ENCODE data around the gene SHPK.

SHPK gene

DNA sequence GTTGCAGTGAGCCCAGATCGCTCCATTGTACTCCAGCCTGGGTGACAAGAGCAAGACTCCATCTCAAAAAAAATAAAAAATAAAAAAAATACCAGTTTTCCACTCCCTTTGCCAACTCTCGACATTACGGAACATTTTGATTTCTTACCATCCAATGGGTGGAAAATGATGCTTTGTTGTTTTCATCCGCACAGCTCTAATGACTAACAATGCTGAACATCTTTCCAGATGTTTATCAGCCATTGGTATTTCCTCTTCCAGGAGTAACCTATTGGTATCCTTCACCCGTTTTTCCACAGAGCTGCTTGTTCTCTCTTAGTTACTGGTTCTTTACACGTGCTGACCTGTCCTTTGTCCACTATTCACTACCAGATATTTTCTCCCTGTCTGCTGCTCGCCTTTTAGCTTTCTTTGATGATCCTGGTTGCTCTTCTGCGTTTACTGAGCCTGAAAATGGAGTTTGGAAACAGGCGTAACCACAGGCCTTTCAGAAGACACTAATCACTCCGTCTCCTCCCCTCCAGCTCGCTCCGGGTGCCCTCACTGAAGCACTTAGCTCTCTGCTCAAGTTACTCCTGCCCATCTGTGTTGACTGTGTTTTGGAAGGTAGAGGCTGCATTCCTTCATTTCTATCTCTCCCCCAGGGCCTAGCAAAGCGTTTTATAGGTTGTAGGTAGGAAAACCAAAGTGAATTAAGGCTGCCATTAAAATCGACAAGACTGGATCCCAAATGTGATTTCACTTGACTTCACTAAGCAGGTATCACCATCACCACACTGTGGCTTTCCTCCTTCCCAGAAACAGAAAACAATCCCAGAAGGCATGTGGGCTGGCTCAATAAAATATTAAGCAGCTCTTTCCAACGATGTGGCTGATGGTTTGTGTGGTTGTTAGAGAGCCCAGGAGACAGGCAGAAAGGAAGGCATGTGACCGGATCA is 8.9 kb downstream of the SHPK start:
- no peak for DNase-seq (ENCODE audit: low spot score)

DNA sequence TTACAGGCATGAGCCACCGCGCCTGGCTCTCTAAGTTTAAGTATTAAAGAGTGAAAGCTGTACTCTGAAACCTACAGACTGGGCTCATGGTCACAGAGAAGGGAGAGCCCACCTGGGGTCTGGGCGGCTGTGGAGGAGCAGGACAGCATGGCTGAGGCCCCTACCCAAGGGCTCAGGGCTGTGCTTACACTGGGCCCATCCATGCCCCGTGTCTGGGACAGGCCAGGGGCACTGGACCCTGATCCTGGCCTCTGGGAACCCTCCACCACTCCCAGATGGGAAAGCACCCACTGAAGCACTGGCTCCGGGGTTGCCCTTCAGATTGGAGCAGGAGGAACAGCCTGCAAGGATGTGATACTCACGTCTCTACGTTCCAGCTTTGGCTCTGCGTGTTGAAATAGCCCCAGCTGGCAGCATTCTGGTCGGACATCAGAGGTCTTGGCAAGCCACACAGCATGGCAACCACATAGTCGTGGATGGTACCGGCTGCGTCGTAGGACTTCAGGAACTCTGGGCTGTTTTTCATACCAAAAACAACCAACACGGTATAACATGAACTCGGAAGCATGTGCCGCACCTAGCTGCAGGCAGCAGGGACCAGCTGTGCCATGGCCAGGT is 13.0 kb downstream of the SHPK start:
- DNase-seq (ENCODE audit: low spot score): no peak

DNA sequence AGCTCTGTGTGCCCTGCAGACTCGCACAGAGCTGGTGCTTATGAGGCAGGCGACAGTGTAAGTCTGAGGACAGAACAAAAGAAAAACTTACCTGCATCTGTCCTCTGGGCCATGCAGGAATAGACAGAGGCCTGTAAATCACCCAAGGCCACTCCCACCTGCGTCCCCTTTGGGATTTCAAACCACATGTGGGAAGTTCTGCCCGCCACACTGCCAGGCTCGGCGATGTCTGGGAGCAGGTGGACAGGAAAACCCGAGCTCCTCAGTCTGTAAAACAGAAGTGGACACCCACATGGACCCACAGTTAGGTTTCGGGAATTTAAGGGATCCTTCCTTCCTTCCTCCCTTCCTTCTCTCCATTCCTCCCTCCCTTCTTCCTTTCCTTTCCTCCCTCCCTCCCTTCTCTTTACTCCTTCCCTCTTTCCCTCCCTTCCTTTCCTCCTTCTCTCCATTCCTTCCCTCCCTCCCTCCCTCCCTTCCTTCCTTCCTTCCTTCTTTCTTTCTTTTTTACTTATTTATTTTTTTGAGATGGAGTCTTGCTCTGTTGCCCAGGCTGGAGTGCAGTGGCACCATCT is 14.8 kb downstream of the SHPK start:
- no peak for DNase-seq (ENCODE audit: low spot score)

DNA sequence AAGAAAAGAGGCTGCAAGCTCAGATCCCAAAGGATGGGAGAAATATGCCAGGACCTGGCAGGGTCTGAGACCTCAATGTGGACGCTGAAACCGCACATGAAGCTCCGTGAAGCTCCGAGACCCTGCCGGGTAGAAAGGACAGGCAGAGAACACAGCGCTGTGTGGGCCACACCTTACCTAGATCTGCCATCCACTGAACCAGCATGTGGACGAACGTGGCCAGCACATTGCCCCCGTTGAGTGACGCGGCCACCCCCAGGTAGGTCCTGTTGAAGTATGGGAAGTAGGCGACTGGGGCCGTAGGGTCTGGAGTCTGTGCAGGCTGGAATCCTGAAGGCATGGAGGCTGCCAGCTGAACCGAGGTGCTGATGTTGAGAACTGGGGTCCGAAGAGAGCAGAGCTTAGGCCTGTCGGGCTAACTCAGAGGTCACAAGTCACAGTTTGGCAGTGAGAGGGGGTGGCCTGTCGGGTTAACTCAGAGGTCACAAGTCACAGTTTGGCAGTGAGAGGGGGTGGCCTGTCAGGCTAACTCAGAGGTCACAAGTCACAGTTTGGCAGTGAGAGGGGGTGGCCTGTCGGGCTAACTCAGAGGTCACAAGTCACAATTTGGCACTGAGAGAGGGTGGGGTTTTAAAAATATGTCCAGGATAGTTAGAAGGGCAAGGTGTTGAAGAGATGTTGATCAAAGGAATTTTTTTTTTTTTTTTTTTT is 20.7 kb downstream of the SHPK start:
- no peak for DNase-seq (ENCODE audit: low spot score)

DNA sequence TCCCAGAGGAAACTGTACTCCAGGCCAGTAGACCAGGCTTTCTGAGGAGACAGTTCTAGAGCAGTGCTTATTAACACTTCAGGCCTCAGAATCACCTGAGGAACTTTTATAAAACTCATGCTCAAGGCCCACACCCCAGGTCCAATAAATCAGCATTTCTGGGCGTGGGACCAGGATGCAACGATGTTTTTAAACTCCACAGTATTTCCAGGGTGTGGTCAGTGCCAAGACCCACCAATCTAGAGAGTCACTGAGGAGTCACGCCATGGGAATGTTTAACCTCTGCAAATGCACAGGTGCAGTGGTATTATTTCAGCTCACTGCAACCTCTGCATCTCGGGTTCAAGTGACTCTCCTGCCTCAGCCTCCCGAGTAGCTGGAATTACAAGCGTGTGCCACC is 22.9 kb downstream of the SHPK start:
- DNase-seq (ENCODE audit: low spot score): no peak

DNA sequence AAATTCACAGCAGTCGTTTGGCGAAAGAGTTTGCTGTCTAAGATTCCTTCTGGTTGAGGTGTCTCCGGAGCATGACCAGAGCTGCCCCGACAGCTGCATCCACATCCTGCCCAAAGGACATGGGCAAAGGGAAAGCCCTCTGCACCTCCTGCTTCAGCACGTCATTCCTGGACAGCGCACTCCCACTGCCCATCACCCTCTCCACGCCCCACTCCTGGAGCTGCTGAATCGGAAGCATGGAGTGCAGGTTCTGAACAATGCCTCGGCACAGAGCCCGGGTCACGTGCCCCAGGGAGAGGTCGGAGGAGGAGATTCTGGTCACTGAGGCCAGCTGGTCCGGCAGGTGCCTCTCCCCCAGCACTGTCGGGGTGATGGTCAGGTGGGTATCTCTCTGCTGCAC is 25.5 kb downstream of the SHPK start:
- DNase-seq (ENCODE audit: low spot score): no peak

DNA sequence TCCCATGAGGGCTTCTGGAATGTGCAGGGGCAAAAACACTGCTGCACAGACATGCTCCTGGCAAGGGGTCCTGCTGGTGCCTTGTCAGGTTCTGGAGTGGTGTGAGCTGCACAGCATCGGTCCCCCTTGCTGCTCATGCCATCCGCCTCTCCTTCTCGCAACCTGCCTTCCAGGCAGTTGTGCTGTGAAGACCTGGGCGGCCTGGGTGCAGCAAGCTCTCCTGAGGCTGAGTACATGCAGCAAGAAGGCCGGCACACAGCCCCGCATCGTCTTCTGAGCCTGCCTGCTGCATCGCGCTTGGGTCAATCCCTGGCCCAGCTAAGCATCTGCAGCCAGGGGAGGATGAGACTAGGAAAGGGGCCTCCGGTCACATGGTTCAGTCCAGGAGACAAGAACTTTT is 26.4 kb downstream of the SHPK start:
- no peak for DNase-seq (ENCODE audit: low spot score)

DNA sequence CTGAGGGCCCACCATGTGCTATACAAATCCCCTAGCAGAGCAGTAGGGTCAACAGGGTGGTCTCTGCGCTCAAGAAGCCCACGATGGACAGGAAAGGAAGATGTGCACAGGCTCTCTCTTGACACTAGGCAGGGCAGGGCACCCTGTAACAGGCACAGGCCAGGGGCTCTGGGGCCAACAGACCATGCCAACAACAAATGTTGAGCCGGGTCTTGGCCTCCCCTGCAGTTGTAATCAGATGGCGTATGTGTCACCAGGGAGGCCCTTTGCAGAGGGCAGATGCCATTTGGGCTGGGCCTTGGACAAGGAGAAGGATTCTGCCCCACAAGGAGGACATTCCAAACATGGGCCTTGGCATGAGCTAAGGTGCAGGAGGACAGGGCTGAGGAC is 32.2 kb downstream of the SHPK start:
- DNase-seq (ENCODE audit: low spot score): no peak

DNA sequence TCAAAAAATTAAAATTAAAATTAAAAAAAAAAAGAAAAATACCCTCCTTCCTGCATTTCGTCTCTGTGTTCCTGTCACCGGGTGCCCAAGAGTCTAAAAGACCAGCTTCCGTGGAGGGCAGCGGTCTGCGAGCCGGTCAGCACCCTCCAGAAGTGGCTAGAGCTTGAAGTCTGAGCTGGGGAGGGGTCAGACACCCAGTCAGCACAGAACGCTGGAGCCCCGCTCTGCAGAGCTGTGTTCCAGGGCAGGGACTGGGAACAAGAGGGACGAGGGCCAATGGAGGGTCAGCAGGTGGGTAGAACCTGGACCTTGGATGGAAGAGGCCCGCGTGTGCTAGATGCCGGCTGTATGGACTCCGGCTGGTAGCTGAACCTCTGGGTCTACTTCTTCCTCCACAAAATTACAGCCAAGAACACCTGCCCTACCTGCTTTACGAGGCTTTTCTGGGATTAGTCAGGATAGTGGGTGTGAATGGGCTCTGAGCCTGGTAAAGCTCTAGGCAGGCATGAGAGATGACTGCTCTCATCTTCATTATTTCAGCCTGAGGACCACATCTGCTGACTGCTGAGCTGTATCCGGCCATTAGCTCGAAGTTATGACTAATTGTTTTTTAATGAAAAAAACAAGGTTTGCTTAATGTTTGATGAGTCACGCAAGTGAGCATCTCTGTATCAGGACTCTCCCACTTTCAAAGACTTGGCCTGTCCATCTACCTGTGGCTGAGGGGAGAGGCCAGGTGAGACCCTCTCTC is 32.8 kb downstream of the SHPK start:
- DNase-seq (ENCODE audit: low spot score): no peak

DNA sequence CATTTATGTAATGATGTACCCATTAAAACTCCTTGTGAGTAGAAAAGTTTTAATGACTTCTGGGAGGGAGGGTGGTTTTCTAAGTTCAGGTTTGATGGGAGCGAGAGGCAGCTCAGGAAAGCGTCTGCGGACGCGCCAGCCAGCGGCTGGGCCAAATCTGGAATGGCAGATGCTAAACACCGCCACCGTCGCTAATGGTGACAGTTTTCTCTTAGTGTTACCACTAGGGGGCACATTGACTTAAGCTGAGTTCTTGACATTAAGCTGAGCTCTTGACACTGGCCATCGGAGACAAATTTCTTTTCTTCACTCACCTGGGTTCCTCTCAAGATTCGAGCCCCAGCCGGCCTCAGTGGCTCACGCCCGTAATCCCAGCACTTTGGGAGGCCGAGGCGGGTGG is 33.6 kb downstream of the SHPK start:
- no peak for DNase-seq (ENCODE audit: low spot score)

DNA sequence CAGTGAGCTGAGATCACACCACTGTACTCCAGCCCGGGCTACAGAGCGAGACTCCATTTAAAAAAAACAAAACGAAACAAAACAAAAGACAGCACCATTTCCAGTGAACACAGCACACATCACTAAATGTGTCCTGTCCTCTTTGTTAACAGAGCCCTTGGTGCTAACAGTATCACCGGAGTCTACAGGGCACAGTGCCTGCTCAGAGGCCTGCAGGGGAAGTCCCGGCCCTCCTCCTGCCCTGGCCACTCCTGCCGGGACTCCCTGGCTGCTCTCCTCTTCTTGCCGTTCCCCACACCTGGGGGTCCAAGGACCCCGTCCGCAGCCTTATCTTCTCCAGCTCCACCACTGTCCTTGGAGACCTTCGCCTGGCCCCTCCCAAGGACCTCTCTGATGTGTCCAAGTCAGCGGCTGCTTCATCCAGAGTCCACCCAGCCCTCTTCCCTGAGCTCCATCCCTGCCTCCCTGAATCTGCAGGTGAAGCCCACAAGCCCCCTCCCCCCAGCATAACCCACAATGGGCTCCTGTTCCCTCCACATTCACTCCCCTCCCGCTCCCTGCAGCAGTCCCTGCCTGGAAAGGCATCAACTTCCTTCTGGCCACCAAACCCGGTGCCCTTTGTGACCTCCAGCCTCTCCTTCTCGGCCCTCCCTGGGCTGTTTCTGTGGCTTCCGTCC is 35.4 kb downstream of the SHPK start:
- no peak for DNase-seq (ENCODE audit: low spot score)

DNA sequence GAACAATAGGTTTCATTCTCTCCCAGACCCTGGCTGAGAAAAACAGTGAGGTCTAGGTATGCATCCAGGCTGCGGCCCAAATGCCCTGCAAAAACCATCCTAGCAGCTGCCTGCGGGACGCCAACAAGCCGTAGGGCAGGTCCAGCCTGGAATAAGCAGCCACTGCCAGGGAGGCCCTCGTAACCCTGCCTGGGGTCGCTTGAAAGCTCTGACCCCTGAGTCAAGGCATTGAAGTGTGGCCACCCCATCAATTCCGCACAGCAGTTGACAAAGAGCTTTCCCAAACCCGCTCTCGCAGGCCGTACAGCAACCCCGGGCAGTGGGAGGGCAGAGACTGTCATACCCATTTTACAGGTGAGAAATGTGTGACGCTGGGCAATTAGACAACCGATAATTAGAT is 38.0 kb downstream of the SHPK start:
- no peak for DNase-seq (ENCODE audit: low spot score)

DNA sequence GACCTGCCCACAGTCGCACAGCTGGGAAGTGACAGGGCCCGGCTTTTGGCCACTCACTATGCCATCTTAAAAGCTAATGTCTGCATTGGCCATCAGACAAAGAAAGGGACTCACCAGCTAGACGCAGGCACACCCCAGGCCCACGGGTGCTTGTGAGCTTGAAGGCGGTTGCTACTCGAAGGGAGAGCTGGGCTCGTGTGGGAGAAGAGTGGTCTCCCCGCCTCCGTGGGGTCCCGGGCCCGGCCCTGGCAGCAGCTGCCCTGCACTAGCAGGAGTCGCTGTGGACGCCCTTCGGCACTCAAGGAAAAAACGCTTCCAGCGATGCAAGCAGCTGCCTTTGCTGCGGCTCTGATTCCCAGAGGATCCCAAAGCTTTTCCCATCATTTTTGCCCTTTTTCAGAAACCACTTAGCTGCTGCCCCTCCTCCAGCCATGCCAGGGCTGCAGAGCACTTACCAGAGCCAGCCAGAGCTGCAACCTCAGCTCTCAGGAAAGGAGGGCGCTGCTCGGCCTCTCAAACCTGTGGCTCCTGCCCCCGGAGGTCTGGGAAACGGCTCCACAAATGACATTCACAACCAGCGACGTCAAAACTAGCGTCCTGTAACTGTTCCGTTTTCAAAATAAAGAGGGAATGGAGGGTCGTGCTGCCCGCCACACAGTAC is 39.1 kb downstream of the SHPK start:
- no peak for DNase-seq (ENCODE audit: low spot score)

DNA sequence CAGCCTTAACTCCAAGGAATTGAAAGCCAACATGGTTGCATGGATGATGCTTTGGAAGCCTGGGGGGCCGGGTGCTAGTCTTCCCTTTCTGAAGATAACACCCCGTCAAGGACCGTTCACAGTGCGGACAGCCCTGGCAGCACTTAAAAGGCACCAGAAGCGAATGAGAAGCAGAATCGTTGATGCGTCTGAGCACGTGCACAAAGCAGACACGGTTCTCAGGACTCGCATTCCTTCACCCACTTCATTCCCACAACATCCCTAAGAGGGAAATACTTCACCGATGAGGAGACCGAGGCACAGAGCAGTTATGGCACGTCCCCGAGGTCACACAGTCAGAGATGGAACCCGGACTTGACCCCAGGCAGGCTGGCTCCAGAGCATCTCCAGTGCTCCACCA is 41.1 kb downstream of the SHPK start:
- no peak for DNase-seq (ENCODE audit: low spot score)

DNA sequence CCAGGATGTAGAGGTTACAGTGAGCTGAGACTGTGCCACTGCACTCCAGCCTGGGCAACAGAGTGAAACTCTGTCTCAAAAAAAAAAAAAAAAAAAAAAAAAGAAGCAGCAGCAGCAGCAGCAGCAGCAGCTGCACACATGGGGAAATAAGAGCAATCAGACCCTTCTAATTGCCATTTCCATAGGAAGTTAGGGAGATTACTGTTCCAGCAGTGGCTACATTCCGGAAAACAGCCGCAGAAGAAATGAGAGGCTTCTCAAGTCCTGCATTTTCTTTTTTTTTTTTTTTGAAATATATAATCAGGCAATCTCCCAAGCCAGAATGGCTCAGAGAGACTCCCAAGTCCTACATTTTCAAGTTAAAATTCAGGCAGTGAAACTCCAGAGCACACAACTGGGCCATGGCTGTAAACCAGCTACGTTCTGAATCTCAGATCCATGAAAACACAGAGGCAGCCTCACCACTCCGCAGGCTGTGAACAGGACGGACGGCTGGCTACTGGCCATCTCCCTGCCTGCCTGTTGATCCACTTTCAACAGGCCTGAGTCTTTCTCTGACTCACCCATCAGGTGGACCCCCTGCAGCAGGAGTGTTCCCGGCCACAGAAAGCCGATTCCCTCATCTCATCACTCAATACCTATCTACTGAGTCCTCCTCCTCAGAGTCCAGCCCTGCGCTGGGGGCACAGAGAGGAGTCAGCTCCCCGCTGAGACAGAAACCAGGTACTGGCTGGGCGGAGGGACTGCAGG is 41.8 kb downstream of the SHPK start:
- no peak for DNase-seq (ENCODE audit: low spot score)

DNA sequence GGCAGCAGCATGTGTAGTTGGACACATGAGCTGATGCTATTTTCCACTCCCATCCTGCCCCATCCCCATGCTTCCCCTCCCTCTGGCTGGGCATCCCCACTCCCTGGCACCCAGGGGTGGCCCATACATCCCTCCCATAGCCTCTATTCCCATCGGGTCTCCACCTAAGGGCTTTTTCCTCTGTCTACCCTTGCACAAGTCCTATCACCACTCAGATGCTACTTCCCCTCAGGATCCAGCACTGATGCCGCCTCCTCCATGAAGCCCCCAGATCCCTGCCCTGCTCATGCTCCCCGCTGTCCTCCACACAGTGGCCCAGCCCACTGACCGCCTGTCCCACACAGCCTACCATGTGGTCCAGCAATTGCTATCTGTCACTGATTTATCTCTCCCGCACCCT is 42.7 kb downstream of the SHPK start:
- DNase-seq (ENCODE audit: low spot score): no peak

DNA sequence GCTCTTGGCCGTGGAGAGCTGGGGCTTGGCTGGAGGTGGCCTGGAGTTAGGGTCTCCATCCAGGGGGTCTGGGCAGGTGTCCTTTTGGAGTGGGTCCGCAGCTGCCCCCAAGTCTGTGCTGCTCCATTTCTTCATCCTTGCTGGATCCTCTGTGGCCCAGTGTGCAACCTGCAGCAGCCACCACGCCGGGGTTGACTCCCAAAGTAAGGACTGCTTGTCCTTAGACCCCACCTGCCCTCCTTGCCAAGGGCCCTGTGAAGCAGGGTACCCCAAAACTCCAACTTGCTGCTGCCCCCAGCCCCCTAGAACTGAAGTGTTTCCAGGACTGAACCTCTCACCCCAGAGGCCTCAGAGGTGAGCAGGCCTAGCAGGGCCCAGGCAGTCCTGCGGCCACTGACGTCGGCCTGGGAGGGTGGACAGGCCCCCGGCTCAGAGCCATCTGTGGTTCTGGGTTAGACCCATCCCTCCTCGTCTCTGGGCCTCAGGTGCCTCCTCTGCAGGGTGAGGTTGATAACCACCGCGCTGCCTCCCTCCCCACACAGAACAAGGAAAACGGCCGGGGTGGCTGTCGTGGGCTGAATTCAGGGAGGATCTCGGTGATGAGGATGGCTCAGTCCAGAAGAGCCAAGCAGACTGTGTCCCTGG is 43.7 kb downstream of the SHPK start:
- no peak for DNase-seq (ENCODE audit: low spot score)

DNA sequence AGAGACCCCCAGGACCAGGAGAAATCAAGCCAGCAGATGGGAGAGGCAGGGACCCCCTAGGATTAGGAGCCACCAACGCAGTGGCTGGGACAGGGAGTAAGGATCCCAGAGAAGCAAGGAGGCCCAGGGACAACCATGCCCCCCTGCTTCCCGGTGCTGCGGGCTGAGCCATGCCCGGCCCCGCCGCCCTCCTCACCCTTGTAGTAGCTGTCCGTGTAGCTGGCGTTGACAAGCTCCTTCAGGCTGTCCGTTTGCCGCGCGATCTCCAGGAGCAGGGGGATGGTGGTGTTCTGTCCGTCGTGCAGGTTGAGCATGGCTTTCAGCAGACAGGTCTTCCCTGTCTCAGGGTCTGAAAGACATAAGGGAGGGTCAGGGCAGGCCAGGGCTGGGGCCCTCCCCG is 45.3 kb downstream of the SHPK start:
- no peak for DNase-seq (ENCODE audit: low spot score)

DNA sequence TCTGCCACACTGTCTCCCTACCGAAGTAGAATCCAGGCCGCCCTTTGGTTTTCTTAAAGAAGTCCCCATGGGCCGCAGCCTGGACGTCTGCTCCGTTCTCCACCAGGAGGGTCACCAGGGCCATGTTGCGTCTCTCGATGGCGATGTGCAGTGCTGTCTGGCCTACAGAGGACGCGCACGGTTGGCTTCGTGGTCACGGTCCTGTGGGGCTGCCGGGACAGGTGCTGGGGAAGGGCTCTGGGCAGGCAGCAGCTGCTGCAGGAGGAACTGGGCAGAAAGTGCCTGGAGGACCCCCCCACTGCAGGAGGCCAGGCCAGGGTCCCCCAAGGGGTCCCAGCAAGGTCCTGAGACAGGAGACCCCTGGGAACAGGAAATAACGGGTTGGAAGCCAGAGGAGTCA is 45.8 kb downstream of the SHPK start:
- DNase-seq (ENCODE audit: low spot score): no peak

DNA sequence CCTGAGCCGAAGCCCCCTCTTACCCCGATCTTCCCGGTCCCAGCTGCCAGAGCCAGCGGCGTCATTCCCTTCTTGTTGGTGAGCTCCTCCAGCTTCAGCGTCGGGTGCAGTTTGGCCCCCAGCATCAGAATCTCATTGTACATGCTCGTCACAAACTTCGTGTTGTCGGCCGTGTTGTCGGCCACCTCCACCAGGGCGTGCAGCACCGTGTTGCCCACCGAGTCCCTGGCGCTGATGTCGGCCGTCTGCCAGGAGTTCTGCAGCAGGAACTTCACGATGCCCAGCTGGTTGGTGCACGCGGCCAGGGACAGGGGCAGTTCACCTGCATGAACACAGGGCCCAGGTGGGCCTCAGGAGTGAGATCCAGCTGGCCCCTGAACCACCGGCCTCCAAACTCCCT is 46.3 kb downstream of the SHPK start:
- DNase-seq (ENCODE audit: low spot score): no peak
